Endodermal cell (in vitro differentiated cells): ENCODE data around the gene SBK1. TPM values are rescaled to one million over a fixed set of nuclear protein-coding genes. Genes with fewer than 3 reads are reported as not detected.

Experiments used
- DNase-seq: peaks from one replicate; pipeline ENCODE4 v3.0.0-alpha.2; 2017
- H3K27ac ChIP-seq: 2 replicates; pipeline ENCODE4 v1.5.1; 2013; ENCODE audit warnings: mild to moderate bottlenecking, low read depth, low read length, moderate library complexity
- H3K27me3 ChIP-seq: 2 replicates; pipeline ENCODE4 v1.6.1; 2013; ENCODE audit warnings: mild to moderate bottlenecking, low read length, moderate library complexity; ENCODE audit not compliant: insufficient read depth, control insufficient read depth, poor library complexity, severe bottlenecking
- H3K36me3 ChIP-seq: 2 replicates; pipeline ENCODE4 v1.7.0; 2013; ENCODE audit warnings: mild to moderate bottlenecking, low read length, moderate library complexity; ENCODE audit not compliant: control insufficient read depth, insufficient read depth
- H3K4me1 ChIP-seq: one replicate; pipeline ENCODE4 v1.7.0; 2013; ENCODE audit warnings: low read length; ENCODE audit not compliant: control insufficient read depth, insufficient read depth
- H3K4me3 ChIP-seq: 2 replicates; pipeline ENCODE4 v1.5.1; 2013; ENCODE audit warnings: mild to moderate bottlenecking, low read length, moderate library complexity
- H3K9ac ChIP-seq: 2 replicates; pipeline ENCODE4 v1.6.1; 2013; ENCODE audit warnings: mild to moderate bottlenecking, low read length, moderate library complexity; ENCODE audit not compliant: poor library complexity, severe bottlenecking; ENCODE audit errors: extremely low read depth
- H3K9me3 ChIP-seq: 2 replicates; pipeline ENCODE4 v1.6.1; 2013; ENCODE audit warnings: mild to moderate bottlenecking, low read length, moderate library complexity; ENCODE audit not compliant: control insufficient read depth
- H3K27ac Mint-ChIP-seq: 2 replicates; pipeline ENCODE4 v1.8.0; 2020; ENCODE audit warnings: mixed read lengths
- H3K27me3 Mint-ChIP-seq: 2 replicates; pipeline ENCODE4 v1.8.0; 2021; ENCODE audit warnings: mild to moderate bottlenecking, mixed read lengths; ENCODE audit not compliant: insufficient read depth
- H3K36me3 Mint-ChIP-seq: 2 replicates; pipeline ENCODE4 v1.8.0; 2020; ENCODE audit warnings: low read depth, mixed read lengths
- H3K4me1 Mint-ChIP-seq: 2 replicates; pipeline ENCODE4 v1.8.0; 2020; ENCODE audit warnings: mixed read lengths
- H3K4me3 Mint-ChIP-seq: 2 replicates; pipeline ENCODE4 v1.8.0; 2020; ENCODE audit warnings: mild to moderate bottlenecking, moderate library complexity, mixed read lengths
- H3K9me3 Mint-ChIP-seq: 2 replicates; pipeline ENCODE4 v1.8.0; 2020; ENCODE audit warnings: mild to moderate bottlenecking, mixed read lengths
- WGBS, 2 experiments: methylation state at CpG; one replicate each; pipeline versions ENCODE4 v1.1.5 to v1.1.7; 2013; ENCODE audit warnings: missing lambda C conversion rate in 2 of 2, mixed read lengths in 1 of 2; ENCODE audit not compliant: insufficient coverage in 1 of 2, insufficient read length in 1 of 2; 5-methylcytosine and 5-hydroxymethylcytosine counted together
- total RNA-seq, 2 donors: library from RNA; stranded (reverse); fragmentation: NEBNext Ultra II Directional in 1 of 2; extraction: Animal tissue kit (Norgen Biotek cat#: 25700) in 1 of 2; gene quantifications; 2 replicates in 1 of 2; 3 replicates in 1 of 2; pipeline ENCODE4 v1.2.1, GENCODE V29; 2021
- TF ChIP-seq, protein P1 (sequence below): fragments of 200-600 bp; sonication (generic); conservative IDR thresholded peaks from 2 replicates; pipeline ENCODE4 v1.5.0; 2021; ENCODE audit warnings: antibody characterized with exemption, mild to moderate bottlenecking

SBK1 gene
- total RNA-seq, 2 donors from 2014 or later = 55.9 to 62.5 TPM

DNA sequence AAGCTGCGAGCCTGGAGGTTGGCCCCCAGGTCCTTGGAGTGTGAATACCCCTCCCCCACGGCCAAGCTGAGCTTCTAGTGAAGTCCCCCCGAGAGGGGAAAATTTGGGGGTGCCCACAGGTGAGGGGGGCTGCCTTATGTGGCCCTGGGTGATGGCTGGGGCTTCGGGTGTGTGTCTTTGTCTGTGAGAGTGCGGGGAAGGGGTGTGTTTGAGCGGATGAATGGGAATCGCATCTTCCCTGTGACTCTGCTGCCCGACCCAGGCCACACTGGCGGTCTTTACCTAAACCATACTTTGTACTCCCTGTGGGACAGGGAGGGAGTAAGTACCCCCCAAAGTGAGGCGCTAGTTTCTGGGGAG is 1.3 kb downstream of the SBK1 start:
- peak overlapping the region; percentile 94 for H3K4me3 ChIP-seq
- WGBS, 2 experiments = 6 to 8% methylated on average over 5 to 10 of the region's 10 CpGs
- H3K36me3 ChIP-seq = peaks cover 6% of the 10 kb centered on the region
- peak overlapping the region; percentile 93 for H3K27ac ChIP-seq
- H3K9ac ChIP-seq = peak overlapping the region; percentile 92
- no peaks in the 10 kb centered on the region for H3K9me3 ChIP-seq
- DNase-seq = no peak
- peaks cover 35% of the 10 kb centered on the region for H3K4me1 Mint-ChIP-seq
- H3K27me3 Mint-ChIP-seq = no peaks in the 10 kb centered on the region
- peaks cover 9% of the 10 kb centered on the region for H3K4me1 ChIP-seq
- H3K4me3 Mint-ChIP-seq = peak overlapping the region; percentile 89
- no peaks in the 10 kb centered on the region for H3K27me3 ChIP-seq
- H3K27ac Mint-ChIP-seq = peak overlapping the region; percentile 85
- H3K9me3 Mint-ChIP-seq = no peaks in the 10 kb centered on the region
- H3K36me3 Mint-ChIP-seq = peaks cover 21% of the 10 kb centered on the region
- TF ChIP-seq, protein P1, sequence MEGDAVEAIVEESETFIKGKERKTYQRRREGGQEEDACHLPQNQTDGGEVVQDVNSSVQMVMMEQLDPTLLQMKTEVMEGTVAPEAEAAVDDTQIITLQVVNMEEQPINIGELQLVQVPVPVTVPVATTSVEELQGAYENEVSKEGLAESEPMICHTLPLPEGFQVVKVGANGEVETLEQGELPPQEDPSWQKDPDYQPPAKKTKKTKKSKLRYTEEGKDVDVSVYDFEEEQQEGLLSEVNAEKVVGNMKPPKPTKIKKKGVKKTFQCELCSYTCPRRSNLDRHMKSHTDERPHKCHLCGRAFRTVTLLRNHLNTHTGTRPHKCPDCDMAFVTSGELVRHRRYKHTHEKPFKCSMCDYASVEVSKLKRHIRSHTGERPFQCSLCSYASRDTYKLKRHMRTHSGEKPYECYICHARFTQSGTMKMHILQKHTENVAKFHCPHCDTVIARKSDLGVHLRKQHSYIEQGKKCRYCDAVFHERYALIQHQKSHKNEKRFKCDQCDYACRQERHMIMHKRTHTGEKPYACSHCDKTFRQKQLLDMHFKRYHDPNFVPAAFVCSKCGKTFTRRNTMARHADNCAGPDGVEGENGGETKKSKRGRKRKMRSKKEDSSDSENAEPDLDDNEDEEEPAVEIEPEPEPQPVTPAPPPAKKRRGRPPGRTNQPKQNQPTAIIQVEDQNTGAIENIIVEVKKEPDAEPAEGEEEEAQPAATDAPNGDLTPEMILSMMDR = no peak

DNA sequence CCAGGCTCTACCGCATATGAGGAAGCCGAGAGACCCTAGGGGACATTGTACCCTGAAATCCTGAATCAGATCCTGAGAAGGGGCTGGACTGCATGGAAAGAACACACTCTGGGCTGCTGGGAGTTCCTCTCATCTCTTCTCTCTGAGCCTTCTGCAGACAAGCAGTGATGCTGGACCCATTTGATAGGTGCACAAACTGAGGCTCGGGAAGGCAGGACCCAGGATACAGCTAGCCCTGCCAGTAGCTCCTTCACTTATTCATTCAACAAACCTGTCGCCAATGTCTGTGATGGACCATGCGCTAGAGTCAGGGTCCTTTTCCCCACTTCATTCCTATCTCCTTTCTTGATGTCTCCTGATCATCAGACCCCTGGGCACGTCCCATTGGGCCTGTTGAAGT is 1.9 kb downstream of the SBK1 start:
- 88 to 92% methylated on average over 3 to 6 of the region's 6 CpGs for WGBS, 2 experiments
- Histone ChIP-seq H3K27ac (no peak overlapping the region), H3K36me3 (peaks cover 6% of the 10 kb centered on the region), H3K9me3 (no peaks in the 10 kb centered on the region), H3K27me3 (no peaks in the 10 kb centered on the region), H3K4me3 (peak overlapping the region; percentile 94), H3K4me1 (peaks cover 14% of the 10 kb centered on the region), H3K9ac (no peak overlapping the region)
- DNase-seq = no peak
- Mint-ChIP-seq H3K27me3 (no peaks in the 10 kb centered on the region), H3K4me1 (peaks cover 35% of the 10 kb centered on the region), H3K4me3 (peak overlapping the region; percentile 89), H3K27ac (peak overlapping the region; percentile 85), H3K9me3 (no peaks in the 10 kb centered on the region), H3K36me3 (peaks cover 21% of the 10 kb centered on the region)
- TF ChIP-seq, protein P1 = no peak

DNA sequence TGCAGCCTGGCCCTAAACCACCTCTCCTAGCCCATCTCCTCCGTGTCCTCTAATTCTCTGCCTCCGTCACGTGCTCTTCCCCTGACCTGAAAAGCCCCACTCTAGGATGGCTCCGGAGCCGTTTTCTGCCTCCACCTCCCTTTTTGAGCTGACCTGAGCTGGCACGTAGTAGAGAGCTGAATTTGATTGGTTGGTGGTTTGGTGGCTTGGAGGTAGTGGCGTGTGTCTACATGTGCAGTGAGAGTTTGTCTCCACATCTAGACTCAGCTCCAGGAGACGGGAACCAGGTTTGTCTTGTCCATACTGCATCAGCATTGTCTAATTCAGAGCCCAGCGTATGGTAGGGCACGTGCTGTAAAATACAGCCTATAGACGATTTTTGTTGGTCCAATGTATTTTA is 3.0 kb downstream of the SBK1 start:
- H3K4me3 ChIP-seq = no peak overlapping the region
- H3K4me1 Mint-ChIP-seq = peaks cover 39% of the 10 kb centered on the region
- H3K4me1 ChIP-seq = peaks cover 14% of the 10 kb centered on the region
- DNase-seq = no peak
- H3K36me3 ChIP-seq = peaks cover 6% of the 10 kb centered on the region
- no peak overlapping the region for H3K27ac Mint-ChIP-seq
- H3K9me3 ChIP-seq = no peaks in the 10 kb centered on the region
- TF ChIP-seq, protein P1 = no peak
- H3K27me3 ChIP-seq = no peaks in the 10 kb centered on the region
- peaks cover 27% of the 10 kb centered on the region for H3K36me3 Mint-ChIP-seq
- H3K9me3 Mint-ChIP-seq = no peaks in the 10 kb centered on the region
- H3K9ac ChIP-seq = no peak overlapping the region
- 96 to 98% methylated on average over 8 to 11 of the region's 11 CpGs for whole genome bisulfite sequencing, 2 experiments
- H3K4me3 Mint-ChIP-seq = peak overlapping the region; percentile 89
- no peak overlapping the region for H3K27ac ChIP-seq
- no peaks in the 10 kb centered on the region for H3K27me3 Mint-ChIP-seq
